Stimulated activated naive CD8-positive, alpha-beta T cell treated with anti-CD3 and anti-CD28 coated beads, Interleukin-15, Interleukin-2, amounts not matched to agents 100 ng/mL and 50 ng/mL, for 24 hours (primary cell): Measurements from ENCODE around the gene DNAH14.
"Not testable (repeated sequence)": the region's sequence is repeated elsewhere in the genome, so short reads cannot be mapped to it uniquely, and the experiment has no call there.

Source experiments
- H3K27ac Mint-ChIP-seq: one replicate; pipeline ENCODE4 v1.8.0; 2021; ENCODE audit warnings: mild to moderate bottlenecking, mixed read lengths
- H3K27me3 Mint-ChIP-seq: one replicate; pipeline ENCODE4 v1.8.0; 2021; ENCODE audit warnings: mixed read lengths
- H3K36me3 Mint-ChIP-seq: one replicate; pipeline ENCODE4 v1.8.0; 2021; ENCODE audit warnings: low read depth, mixed read lengths
- H3K4me1 Mint-ChIP-seq: one replicate; pipeline ENCODE4 v1.8.0; 2021; ENCODE audit warnings: low read depth, mixed read lengths
- H3K4me3 Mint-ChIP-seq: one replicate; pipeline ENCODE4 v1.8.0; 2021; ENCODE audit warnings: mild to moderate bottlenecking, mixed read lengths
- H3K9me3 Mint-ChIP-seq: one replicate; pipeline ENCODE4 v1.8.0; 2021; ENCODE audit warnings: mixed read lengths

DNAH14 gene

GRCh38 chr1:224998185-224998584 is 68.7 kb downstream of the DNAH14 start:
- Mint-ChIP-seq H3K27me3 (no peaks in the 10 kb centered on the region), H3K4me1 (no peaks in the 10 kb centered on the region), H3K9me3 (peaks cover 8% of the 10 kb centered on the region), H3K36me3 (no peaks in the 10 kb centered on the region), H3K27ac (no peak overlapping the region), H3K4me3 (no peak overlapping the region)

GRCh38 chr1:225004396-225004795 is 74.9 kb downstream of the DNAH14 start:
- Mint-ChIP-seq H3K36me3 (no peaks in the 10 kb centered on the region), H3K27me3 (peaks cover 7% of the 10 kb centered on the region), H3K4me1 (no peaks in the 10 kb centered on the region), H3K9me3 (peaks cover 10% of the 10 kb centered on the region), H3K27ac (no peak overlapping the region), H3K4me3 (no peak overlapping the region)

DNA sequence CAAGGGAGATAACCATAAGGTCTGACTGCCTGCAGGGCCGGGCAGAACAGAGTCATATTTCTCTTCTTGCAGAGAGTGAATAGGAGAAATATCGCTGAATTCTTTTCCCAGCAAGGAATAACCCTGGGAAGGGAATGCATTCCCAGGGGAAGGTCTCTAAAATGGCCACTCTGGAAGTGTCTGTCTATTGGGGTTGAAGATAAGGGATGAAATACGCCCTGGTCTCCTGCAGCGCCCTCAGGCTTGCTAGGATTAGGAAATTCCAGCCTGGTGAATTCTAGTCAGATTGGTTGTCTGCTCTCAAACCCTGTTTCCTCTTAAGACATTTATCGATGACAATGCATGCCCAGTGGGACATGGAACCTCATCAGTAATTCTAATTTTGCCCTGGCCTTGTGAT is 76.9 kb downstream of the DNAH14 start:
- H3K27ac Mint-ChIP-seq, H3K27me3 Mint-ChIP-seq, H3K9me3 Mint-ChIP-seq, H3K4me3 Mint-ChIP-seq, H3K36me3 Mint-ChIP-seq, H3K4me1 Mint-ChIP-seq: not testable (repeated sequence)

GRCh38 chr1:225008050-225008449 is 78.6 kb downstream of the DNAH14 start:
- H3K9me3 Mint-ChIP-seq, H3K27me3 Mint-ChIP-seq, H3K27ac Mint-ChIP-seq, H3K36me3 Mint-ChIP-seq, H3K4me1 Mint-ChIP-seq, H3K4me3 Mint-ChIP-seq: not testable (repeated sequence)

- no peak overlapping the region for H3K27ac Mint-ChIP-seq
These were observed 91.6 kb downstream of the DNAH14 start for GRCh38 chr1:225021037-225021436.

GRCh38 chr1:225026701-225027100 is 97.2 kb downstream of the DNAH14 start:
- peaks cover 3% of the 10 kb centered on the region for H3K27me3 Mint-ChIP-seq
- no peaks in the 10 kb centered on the region for H3K36me3 Mint-ChIP-seq
- no peak overlapping the region for H3K4me3 Mint-ChIP-seq
- H3K27ac Mint-ChIP-seq = no peak overlapping the region
- H3K9me3 Mint-ChIP-seq = no peaks in the 10 kb centered on the region
- no peaks in the 10 kb centered on the region for H3K4me1 Mint-ChIP-seq

More at GRCh38 chr1:225021037-225021436, 91.6 kb downstream of the DNAH14 start:
- Mint-ChIP-seq H3K27me3 (peaks cover 9% of the 10 kb centered on the region), H3K9me3 (no peaks in the 10 kb centered on the region), H3K4me1 (no peaks in the 10 kb centered on the region), H3K36me3 (no peaks in the 10 kb centered on the region), H3K4me3 (no peak overlapping the region)

DNA sequence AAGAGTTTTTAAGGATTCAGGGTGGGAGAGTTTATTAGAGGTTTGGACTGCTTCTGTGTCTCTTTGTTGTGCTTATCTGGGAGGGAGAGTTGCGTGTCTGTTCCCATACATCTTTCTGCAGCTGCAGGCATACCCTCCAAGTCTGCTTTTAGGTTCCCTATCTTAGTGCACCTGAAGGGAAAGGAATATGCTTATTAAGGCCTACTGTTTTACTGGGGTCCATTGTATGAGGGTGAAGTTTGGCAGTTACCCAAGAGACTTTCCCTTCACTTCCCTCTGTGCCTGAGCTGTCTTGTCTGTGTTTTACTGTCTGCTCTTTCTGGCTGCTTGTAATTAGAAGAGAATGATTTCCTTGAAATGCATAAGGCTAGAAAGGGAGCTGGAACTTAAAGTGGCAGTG is 107.0 kb downstream of the DNAH14 start:
- not testable (repeated sequence) for H3K27me3 Mint-ChIP-seq, H3K4me1 Mint-ChIP-seq

GRCh38 chr1:225042263-225042662 is 112.8 kb downstream of the DNAH14 start:
- Mint-ChIP-seq H3K4me1 (no peaks in the 10 kb centered on the region), H3K9me3 (no peaks in the 10 kb centered on the region), H3K27ac (no peak overlapping the region), H3K36me3 (no peaks in the 10 kb centered on the region), H3K4me3 (no peak overlapping the region), H3K27me3 (peaks cover 7% of the 10 kb centered on the region)

More for the DNA sequence above, 107.0 kb downstream of the DNAH14 start:
- H3K4me3 Mint-ChIP-seq, H3K9me3 Mint-ChIP-seq, H3K27ac Mint-ChIP-seq, H3K36me3 Mint-ChIP-seq: not testable (repeated sequence)

GRCh38 chr1:225044258-225044657 is 114.8 kb downstream of the DNAH14 start:
- H3K27me3 Mint-ChIP-seq = peaks cover 7% of the 10 kb centered on the region
- no peaks in the 10 kb centered on the region for H3K4me1 Mint-ChIP-seq
- H3K36me3 Mint-ChIP-seq = no peaks in the 10 kb centered on the region
- H3K9me3 Mint-ChIP-seq = no peaks in the 10 kb centered on the region
- no peak overlapping the region for H3K27ac Mint-ChIP-seq
- no peak overlapping the region for H3K4me3 Mint-ChIP-seq

- no peaks in the 10 kb centered on the region for H3K4me1 Mint-ChIP-seq
- H3K9me3 Mint-ChIP-seq = no peaks in the 10 kb centered on the region
- no peak overlapping the region for H3K27ac Mint-ChIP-seq
- no peaks in the 10 kb centered on the region for H3K36me3 Mint-ChIP-seq
- no peak overlapping the region for H3K4me3 Mint-ChIP-seq
- no peaks in the 10 kb centered on the region for H3K27me3 Mint-ChIP-seq
These were observed 120.1 kb downstream of the DNAH14 start for GRCh38 chr1:225049594-225049993.

- H3K9me3 Mint-ChIP-seq = peaks cover 5% of the 10 kb centered on the region
- H3K4me1 Mint-ChIP-seq = no peaks in the 10 kb centered on the region
- no peaks in the 10 kb centered on the region for H3K36me3 Mint-ChIP-seq
- no peak overlapping the region for H3K27ac Mint-ChIP-seq
- H3K27me3 Mint-ChIP-seq = peaks cover 4% of the 10 kb centered on the region
- no peak overlapping the region for H3K4me3 Mint-ChIP-seq
These were observed 134.2 kb downstream of the DNAH14 start for GRCh38 chr1:225063722-225064121.

DNA sequence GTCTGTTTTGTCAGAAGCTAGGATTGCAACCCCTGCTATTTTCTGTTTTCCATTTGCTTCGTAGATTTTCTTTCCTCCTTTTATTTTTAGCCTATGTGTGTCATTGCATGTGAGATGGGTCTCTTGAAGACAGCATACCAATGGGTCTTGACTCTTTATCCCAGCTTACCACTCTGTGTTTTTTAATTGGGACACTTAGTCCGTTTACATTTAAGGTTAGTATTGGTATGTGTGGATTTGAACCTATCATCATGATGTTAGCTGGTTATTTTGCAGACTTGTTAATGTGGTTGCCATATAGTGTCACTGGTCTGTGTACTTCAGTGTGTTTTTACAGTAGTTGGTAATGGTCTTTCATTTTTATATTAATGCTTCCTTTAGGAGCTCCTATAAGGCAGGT is 141.5 kb downstream of the DNAH14 start:
- peaks cover 19% of the 10 kb centered on the region for H3K9me3 Mint-ChIP-seq
- H3K4me1 Mint-ChIP-seq = no peaks in the 10 kb centered on the region
- H3K4me3 Mint-ChIP-seq = no peak overlapping the region
- no peak overlapping the region for H3K27ac Mint-ChIP-seq
- H3K27me3 Mint-ChIP-seq = peaks cover 3% of the 10 kb centered on the region
- H3K36me3 Mint-ChIP-seq = no peaks in the 10 kb centered on the region

- Mint-ChIP-seq H3K4me3 (no peak overlapping the region), H3K27me3 (no peaks in the 10 kb centered on the region), H3K27ac (no peak overlapping the region), H3K9me3 (peaks cover 4% of the 10 kb centered on the region), H3K36me3 (no peaks in the 10 kb centered on the region), H3K4me1 (no peaks in the 10 kb centered on the region)
These were observed 167.7 kb downstream of the DNAH14 start for GRCh38 chr1:225097175-225097574.

- H3K27me3 Mint-ChIP-seq = no peaks in the 10 kb centered on the region
- no peaks in the 10 kb centered on the region for H3K9me3 Mint-ChIP-seq
- H3K27ac Mint-ChIP-seq = no peak overlapping the region
- no peaks in the 10 kb centered on the region for H3K36me3 Mint-ChIP-seq
- no peak overlapping the region for H3K4me3 Mint-ChIP-seq
- H3K4me1 Mint-ChIP-seq = no peaks in the 10 kb centered on the region
These were observed 181.5 kb downstream of the DNAH14 start for GRCh38 chr1:225111000-225111399.

- H3K4me1 Mint-ChIP-seq = no peaks in the 10 kb centered on the region
- no peaks in the 10 kb centered on the region for H3K36me3 Mint-ChIP-seq
- H3K4me3 Mint-ChIP-seq = no peak overlapping the region
- H3K9me3 Mint-ChIP-seq = no peaks in the 10 kb centered on the region
- no peak overlapping the region for H3K27ac Mint-ChIP-seq
- H3K27me3 Mint-ChIP-seq = no peaks in the 10 kb centered on the region
These were observed 183.8 kb downstream of the DNAH14 start for GRCh38 chr1:225113265-225113664.

- Mint-ChIP-seq H3K9me3 (no peaks in the 10 kb centered on the region), H3K36me3 (no peaks in the 10 kb centered on the region), H3K27me3 (no peaks in the 10 kb centered on the region), H3K27ac (no peak overlapping the region), H3K4me1 (no peaks in the 10 kb centered on the region), H3K4me3 (no peak overlapping the region)
These were observed 185.0 kb downstream of the DNAH14 start for GRCh38 chr1:225114354-225114990.
